DND-41 (cell line): ENCODE results near the gene ACSM2B.
"Not testable (repeated sequence)": the region's sequence is repeated elsewhere in the genome, so short reads cannot be mapped to it uniquely, and the experiment has no call there.

Source experiments
- ATAC-seq: fragments of 200-7000 bp; cut with Tn5 transposase; 3 replicates; pipeline ENCODE4 v1.9.1; 2021; ENCODE audit warnings: low read depth; ENCODE audit not compliant: insufficient read depth
- DNase-seq: peaks from one replicate; pipeline ENCODE4 v3.0.0-alpha.2; 2020
- H2AFZ ChIP-seq: 2 replicates; pipeline ENCODE4 v1.6.0; 2012; ENCODE audit warnings: low read depth, low read length
- H3K27ac ChIP-seq: 2 replicates; pipeline ENCODE4 v1.5.1; 2012; ENCODE audit warnings: low read length, inconsistent platforms
- H3K27me3 ChIP-seq: fragments of 200-600 bp; sonication (generic); 2 replicates; pipeline ENCODE4 v1.6.0; 2012; ENCODE audit warnings: low read length, mild to moderate bottlenecking, inconsistent platforms; ENCODE audit not compliant: insufficient read depth, poor library complexity
- H3K36me3 ChIP-seq: 2 replicates; pipeline ENCODE4 v1.5.1; 2012; ENCODE audit warnings: low read length, inconsistent platforms; ENCODE audit not compliant: insufficient read depth
- H3K4me1 ChIP-seq: 2 replicates; pipeline ENCODE4 v1.5.1; 2012; ENCODE audit warnings: mild to moderate bottlenecking, low read length; ENCODE audit not compliant: insufficient read depth
- H3K4me2 ChIP-seq: 2 replicates; pipeline ENCODE4 v1.6.0; 2012; ENCODE audit warnings: mild to moderate bottlenecking, moderate library complexity, low read length, inconsistent platforms; ENCODE audit not compliant: insufficient read depth
- H3K4me3 ChIP-seq, 2 experiments: fragments of 200-600 bp in 1 of 2; shearing (Covaris generic) in 1 of 2; 2 replicates each; pipeline ENCODE4 v1.5.1; 2012 to 2016; ENCODE audit warnings: inconsistent platforms in 2 of 2, low read length in 2 of 2, mild to moderate bottlenecking in 2 of 2, low read depth in 1 of 2, moderate library complexity in 1 of 2
- H3K79me2 ChIP-seq: 2 replicates; pipeline ENCODE4 v1.6.0; 2012; ENCODE audit warnings: low read length, inconsistent platforms; ENCODE audit not compliant: insufficient read depth
- H3K9ac ChIP-seq: 2 replicates; pipeline ENCODE4 v1.6.0; 2012; ENCODE audit warnings: low read depth, mild to moderate bottlenecking, inconsistent platforms, low read length, moderate library complexity
- H3K9me3 ChIP-seq: 2 replicates; pipeline ENCODE4 v1.5.1; 2012; ENCODE audit warnings: low read length, moderate library complexity, mild to moderate bottlenecking, inconsistent platforms; ENCODE audit not compliant: insufficient read depth, severe bottlenecking
- H4K20me1 ChIP-seq: 2 replicates; pipeline ENCODE4 v1.6.0; 2012; ENCODE audit warnings: low read length; ENCODE audit not compliant: insufficient read depth
- EZH2 ChIP-seq: IDR thresholded peaks from 3 replicates; pipeline ENCODE4 v1.6.1; 2012; ENCODE audit warnings: borderline replicate concordance, low read depth, mild to moderate bottlenecking, moderate library complexity, low read length, inconsistent platforms; ENCODE audit not compliant: severe bottlenecking
- TF ChIP-seq, protein P1 (sequence below): IDR thresholded peaks from 2 replicates; pipeline ENCODE4 v1.5.1; 2012; ENCODE audit warnings: borderline replicate concordance, low read length, moderate library complexity, mild to moderate bottlenecking; ENCODE audit not compliant: poor library complexity, severe bottlenecking; ENCODE audit errors: extremely low read depth

The ACSM2B gene

GRCh38 chr16:20504418-20504817 lies 71.7 kb downstream of the ACSM2B start:
- TF ChIP-seq, protein P1, sequence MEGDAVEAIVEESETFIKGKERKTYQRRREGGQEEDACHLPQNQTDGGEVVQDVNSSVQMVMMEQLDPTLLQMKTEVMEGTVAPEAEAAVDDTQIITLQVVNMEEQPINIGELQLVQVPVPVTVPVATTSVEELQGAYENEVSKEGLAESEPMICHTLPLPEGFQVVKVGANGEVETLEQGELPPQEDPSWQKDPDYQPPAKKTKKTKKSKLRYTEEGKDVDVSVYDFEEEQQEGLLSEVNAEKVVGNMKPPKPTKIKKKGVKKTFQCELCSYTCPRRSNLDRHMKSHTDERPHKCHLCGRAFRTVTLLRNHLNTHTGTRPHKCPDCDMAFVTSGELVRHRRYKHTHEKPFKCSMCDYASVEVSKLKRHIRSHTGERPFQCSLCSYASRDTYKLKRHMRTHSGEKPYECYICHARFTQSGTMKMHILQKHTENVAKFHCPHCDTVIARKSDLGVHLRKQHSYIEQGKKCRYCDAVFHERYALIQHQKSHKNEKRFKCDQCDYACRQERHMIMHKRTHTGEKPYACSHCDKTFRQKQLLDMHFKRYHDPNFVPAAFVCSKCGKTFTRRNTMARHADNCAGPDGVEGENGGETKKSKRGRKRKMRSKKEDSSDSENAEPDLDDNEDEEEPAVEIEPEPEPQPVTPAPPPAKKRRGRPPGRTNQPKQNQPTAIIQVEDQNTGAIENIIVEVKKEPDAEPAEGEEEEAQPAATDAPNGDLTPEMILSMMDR = no peak
- no peak for TF ChIP-seq EZH2
- Histone ChIP-seq H3K4me3 (no peak overlapping the region), H3K27me3 (no peaks in the 10 kb centered on the region), H3K79me2 (no peaks in the 10 kb centered on the region), H3K4me1 (no peaks in the 10 kb centered on the region), H4K20me1 (no peaks in the 10 kb centered on the region), H3K36me3 (no peaks in the 10 kb centered on the region), H3K4me2 (no peak overlapping the region), H2AFZ (no peak overlapping the region), H3K9ac (no peak overlapping the region), H3K9me3 (peaks cover 8% of the 10 kb centered on the region), H3K27ac (no peak overlapping the region)
- ATAC-seq (no peak), DNase-seq (no peak)

GRCh38 chr16:20491448-20491847 lies 84.7 kb downstream of the ACSM2B start:
- ATAC-seq, H2AFZ ChIP-seq, H3K4me3 ChIP-seq, H3K27ac ChIP-seq, H3K79me2 ChIP-seq, DNase-seq, H3K4me2 ChIP-seq, H3K9me3 ChIP-seq, H3K4me1 ChIP-seq, H4K20me1 ChIP-seq, H3K27me3 ChIP-seq, H3K9ac ChIP-seq, H3K36me3 ChIP-seq: not testable (repeated sequence)

- not testable (repeated sequence) for ATAC-seq, H3K4me3 ChIP-seq, H3K36me3 ChIP-seq
These were observed 85.2 kb downstream of the ACSM2B start for GRCh38 chr16:20490994-20491393.

More at GRCh38 chr16:20490994-20491393, 85.2 kb downstream of the ACSM2B start:
- not testable (repeated sequence) for H2AFZ ChIP-seq, H3K9ac ChIP-seq, DNase-seq, H3K4me2 ChIP-seq, H3K4me1 ChIP-seq, H3K79me2 ChIP-seq, H3K27me3 ChIP-seq, H4K20me1 ChIP-seq, H3K27ac ChIP-seq, H3K9me3 ChIP-seq
